HG02763 (cell line): ENCODE data around the gene MAGI3.

Source experiments
- ATAC-seq: cut with Tn5 transposase; IDR thresholded peaks from one replicate; pipeline ENCODE4 v1.9.1; 2021; ENCODE audit warnings: mild to moderate bottlenecking, moderate library complexity; ENCODE audit not compliant: unreplicated experiment

The MAGI3 gene

DNA sequence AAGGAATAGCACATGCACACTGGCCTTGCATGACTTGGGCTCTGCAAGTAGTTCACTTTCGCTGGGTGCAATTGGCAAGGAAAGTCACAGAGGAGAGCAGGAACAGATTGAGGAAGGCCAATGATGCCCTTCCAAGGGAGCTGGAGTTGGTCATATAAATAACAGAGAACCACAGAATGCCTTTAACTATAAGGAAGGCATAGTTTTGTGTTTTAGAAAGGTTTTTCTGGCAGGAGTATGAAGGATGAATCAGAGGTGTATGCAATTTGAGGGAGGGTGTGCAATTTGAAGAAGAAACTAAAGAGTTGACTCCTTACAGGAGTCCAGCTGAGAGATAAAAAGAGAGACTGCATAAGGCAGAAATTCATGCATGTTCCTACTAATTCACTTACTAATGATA is 256.8 kb downstream of the MAGI3 start:
- no peak for ATAC-seq

DNA sequence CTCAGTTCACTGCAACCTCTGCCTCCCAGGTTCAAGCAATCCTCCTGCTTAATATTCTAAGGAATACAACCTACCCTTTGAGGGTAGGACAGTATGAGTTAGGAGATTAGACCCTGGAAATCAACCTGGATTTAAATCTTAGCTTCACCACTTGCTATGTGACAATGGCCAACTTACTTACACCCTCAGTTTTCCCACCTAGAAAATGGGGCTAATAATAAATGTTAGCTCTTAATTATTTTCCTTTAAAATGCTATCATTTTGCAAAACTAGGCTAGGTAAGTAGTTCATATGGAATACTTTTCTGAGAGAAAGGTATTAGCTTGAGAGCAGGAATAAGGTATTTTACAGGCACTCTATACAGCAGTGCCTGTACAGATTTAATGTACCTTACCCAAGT is 258.2 kb downstream of the MAGI3 start:
- ATAC-seq: no peak

DNA sequence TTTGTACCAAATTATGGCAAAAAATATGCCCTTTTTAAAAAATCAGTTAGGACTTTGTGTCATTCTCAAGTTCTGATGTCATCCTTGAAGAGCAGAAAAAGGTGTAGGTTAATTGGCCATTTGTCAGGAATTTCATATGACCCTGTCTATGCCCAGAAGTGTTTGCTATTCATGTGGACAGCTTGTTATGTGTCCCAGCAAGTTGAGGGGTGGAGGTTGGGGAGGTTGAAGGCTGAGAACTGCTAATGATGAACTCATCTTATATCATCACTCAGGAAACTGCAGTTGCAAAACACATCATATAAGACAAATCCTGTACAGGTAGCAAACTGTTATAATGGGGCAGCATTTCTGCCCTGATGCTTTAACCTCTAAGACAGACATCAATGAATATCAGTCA is 262.5 kb downstream of the MAGI3 start:
- ATAC-seq: no peak

DNA sequence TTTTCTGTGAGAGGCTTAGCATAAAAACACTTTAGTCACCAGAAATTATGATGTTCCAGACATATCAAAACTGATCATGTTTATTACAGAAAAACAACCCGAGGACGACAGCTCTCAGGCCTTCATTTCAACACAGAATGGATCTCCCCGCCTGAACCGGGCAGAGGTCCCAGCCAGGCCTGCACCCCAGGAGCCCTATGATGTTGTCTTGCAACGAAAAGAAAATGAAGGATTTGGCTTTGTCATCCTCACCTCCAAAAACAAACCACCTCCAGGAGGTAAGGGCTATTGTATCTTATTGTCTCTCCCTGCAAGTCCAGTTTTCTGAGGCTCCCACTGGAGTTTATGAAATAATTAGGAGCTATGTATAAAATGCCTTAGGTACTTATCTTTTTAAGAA is 263.4 kb downstream of the MAGI3 start:
- no peak for ATAC-seq

DNA sequence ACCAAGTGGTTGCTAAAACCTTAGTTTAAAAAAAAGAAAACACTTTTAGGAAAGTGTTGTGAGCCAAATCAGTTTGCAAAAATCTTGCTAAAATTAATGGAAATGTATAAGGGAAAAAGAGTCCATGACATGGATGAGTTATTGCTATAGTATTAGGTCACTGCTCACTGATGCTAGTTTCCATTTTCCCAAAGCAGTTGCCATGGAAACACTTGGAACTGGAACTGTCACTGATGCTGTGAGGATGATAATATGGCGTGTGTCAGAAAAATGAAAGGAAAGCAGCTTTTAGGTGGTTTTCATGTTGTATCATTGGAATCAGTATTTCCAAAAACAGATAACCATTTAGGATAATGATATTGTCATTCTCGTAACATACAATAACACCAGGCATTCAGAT is 264.6 kb downstream of the MAGI3 start:
- ATAC-seq: no peak

DNA sequence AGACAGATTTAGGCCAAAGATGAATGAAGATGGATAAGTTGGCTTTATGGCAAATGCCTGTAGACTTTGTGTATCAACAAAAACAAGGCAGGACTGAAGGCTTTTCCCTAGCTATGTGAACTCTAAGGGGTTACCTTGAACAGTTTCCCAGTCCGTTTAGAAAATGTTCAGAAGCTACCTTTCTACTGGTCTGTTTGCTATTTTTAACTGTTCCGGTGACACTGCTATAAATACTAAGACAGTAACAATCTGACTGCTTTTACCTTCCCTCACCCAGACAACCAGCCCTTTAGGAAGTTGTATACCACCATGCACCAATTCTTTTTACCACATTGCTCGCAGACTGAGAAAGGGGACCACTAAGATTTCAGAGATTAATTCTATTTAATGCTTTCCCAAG is 266.8 kb downstream of the MAGI3 start:
- ATAC-seq: no peak

DNA sequence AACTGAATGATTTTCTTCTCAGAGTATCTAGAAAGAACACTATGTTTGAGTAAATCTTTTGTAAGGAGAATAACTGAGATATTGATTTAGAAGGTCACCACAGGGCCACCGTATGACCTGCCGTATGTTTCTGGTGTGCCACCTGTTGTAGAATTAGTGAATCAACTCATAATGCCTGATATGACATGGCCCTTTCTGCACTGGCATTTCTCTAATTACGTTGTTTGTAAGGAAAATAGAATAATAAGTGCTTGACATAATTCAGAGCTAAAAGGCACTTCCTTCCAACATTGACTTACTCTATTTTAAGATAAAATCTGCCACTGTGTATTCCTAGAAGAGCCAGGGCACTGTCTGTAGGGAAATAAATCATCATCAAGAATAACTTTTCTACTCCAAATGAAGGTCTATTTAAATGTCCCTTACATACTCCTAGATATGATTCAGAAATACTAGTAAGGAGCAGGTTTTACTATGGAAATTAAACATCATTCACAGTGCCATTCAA is 267.3 kb downstream of the MAGI3 start:
- no peak for ATAC-seq

DNA sequence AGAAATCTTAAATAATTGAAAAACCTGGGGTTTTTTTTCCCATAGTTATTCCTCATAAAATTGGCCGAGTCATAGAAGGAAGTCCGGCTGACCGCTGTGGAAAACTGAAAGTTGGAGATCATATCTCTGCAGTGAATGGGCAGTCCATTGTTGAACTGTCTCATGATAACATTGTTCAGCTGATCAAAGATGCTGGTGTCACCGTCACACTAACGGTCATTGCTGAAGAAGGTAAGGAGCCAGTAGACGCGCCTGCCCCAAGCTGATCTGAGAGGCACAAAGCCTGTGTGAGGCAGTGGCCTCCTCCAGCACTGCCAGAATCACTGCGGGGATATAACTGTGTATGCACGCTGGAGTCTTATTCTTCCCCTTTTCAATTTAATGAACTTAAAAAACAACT is 268.7 kb downstream of the MAGI3 start:
- no peak for ATAC-seq

DNA sequence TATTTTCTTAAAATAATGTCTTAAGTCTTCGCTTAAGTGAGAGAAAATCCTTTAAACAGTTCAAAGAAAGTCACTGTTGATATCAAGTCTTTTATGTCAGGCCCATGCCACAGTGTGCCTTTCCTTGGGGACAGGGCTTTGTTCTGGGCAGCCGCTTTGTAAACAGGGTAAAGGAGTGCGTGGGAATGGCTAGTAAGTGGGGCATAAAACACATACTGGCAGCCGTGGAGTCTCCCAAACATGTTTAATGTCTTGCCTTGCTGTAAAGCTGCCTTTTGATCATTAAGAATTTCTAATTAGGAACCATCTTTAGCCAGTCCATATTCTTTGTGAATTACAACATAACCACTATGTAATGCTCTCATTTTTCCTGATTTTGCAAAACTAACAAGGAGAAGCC is 269.2 kb downstream of the MAGI3 start:
- ATAC-seq: no peak

DNA sequence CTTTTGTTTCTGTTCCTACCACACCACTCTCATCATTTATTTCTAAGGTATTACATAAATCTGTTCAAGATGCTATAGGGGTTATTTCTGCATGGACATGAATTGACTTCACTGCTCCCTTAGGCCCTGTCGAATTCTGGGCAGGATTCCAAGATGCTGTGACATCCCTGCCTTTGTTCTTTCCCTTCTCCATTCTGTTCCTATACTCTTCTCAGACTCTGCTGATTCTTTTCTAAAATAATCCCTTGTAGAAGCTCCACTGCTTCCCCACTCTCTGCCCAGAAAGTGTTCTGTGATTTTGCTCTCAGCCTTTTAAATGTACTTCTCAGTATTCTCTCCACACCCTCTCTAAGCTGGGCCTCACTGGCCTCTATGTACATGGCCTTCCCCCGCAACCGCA is 269.8 kb downstream of the MAGI3 start:
- no peak for ATAC-seq

DNA sequence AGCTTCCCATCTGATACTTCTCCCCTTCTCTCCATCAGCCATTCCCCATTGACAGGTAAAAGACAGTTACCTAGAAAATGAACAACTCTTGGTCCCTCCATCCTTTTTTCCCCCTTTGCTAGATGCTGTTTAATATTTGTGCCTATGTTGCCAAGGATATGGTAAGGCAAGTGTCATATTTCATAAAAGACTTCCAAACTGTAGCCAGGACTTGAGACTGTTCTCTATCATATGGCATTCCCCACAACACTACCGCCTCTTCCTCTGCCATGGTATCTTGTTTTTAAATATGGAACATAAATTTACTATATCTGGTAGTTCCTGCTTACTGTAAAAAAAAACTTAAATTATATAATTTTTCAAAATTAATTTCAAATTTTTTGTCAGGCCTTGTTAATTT is 271.8 kb downstream of the MAGI3 start:
- ATAC-seq: no peak

DNA sequence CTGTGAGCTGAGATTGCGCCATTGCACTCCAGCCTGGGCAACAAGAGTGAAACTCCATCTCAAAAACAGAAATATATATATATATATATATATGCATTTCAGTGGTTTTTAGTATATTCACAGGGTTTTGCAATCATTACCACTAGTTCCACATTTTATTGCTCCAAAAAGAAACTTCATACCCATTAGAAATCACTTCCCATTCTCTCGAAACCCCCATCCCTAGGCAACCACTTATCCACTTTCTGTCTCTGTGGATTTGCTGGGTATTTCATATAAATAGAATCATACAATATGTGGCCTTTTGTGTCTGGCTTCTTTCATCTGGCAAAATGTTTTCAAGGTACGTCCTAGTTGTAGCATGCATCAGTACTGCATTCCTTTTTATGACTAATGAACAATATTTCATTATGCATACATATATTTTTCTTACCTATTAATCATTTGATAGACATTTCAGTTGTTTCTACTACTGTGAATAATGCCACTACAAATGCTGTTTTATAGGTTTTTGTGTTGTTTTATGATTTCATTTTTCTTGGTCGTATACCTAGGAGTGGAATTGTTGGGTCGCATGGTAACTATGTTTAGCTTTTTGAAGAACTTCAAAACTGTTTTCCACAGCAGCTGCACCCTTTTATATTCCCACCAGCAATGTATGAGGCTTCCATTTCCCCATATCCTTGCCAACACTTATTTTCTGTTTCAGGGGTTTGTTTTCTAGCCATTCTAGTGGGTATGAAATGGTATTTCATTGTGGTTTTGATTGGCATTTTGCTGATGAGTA is 273.0 kb downstream of the MAGI3 start:
- no peak for ATAC-seq

DNA sequence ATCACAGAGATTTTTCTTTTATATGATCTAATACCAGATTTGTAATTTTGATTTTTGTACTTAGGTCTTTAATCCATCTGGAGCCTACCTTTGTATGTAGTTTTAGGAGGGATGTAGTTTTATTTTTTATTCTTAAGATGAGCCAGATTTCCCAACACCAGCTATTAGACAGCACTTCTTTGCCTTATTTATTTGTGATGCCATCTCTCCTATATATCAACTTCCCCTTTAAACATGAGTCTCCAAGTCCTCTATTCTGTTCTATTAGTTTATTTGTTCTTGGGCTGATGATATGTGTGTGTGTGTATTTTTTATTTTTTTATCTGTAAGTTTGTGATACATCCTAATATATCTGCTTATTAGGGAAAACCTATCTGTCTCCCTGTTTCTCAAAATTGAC is 274.8 kb downstream of the MAGI3 start:
- ATAC-seq: no peak

DNA sequence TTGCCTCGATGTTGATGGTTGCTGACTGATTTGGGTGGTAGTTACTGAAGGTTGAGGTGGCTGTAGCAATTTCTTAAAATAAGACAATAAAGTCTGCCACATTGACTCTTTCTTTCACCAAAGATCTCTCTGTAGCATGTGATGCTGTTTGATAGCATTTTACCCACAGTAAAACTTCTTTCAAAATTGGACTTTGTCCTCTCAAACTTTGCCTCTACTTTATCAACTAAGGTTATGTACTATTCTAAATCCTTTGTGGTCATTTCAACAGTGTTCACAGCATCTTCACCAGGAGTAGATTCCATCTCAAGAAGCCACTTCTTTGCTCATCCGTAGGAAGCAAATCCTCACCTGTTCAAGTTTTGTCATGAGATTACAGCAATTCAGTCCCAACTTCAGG is 275.8 kb downstream of the MAGI3 start:
- no peak for ATAC-seq

DNA sequence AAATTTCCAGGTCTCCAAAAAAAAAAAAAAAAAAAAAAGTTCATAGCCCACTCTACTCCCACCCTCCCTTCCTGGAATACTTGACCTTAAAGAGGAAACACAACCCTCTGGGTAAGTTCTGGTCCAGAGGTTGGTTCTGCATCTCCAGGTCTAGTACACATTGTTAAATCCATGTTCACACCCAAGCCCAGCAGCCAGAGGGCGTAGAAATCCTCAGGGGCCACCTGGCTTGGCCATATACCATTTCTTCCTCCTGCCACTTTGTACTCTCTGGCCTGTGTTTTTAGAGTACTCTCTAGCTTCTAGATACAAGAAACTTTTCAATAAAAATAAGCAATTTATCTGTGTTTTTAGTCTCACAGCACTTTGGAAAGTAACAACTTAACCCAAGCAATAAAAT is 279.7 kb downstream of the MAGI3 start:
- ATAC-seq: no peak

DNA sequence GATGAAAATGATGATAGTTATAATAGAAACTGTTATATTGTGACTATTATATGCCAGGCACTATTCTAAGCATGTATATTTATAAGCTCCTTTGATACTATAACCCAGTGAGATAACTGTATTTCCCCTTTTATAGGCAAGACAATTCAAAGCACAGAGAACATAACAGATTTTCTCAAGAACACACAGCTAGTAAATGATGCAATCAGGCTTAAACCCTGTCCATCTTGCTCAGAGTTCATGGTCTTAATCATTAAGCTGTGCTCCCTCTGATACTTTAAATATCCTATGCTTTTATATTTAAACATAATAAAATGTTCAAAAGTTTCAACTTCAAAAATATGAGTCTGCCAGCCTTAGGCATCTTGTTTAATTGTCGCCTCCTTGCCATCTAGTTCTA is 280.3 kb downstream of the MAGI3 start:
- ATAC-seq: no peak

DNA sequence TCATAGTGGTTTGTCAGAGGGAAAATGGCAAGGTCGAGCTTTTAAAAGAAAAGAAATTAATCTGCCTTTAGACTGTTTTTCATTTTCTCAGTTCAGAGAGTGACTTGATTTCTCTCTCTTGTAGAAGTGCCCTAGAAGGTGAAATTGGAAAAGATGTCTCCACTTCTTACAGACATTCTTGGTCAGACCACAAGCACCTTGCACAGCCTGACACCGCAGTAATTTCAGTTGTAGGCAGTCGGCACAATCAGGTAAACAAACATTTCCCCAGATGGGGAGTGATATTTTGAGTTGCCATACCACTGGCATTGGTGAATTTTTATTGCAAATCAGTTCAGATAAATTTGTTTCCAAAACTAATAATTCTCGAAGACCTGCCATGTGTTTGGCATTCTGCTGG is 282.2 kb downstream of the MAGI3 start:
- no peak for ATAC-seq

DNA sequence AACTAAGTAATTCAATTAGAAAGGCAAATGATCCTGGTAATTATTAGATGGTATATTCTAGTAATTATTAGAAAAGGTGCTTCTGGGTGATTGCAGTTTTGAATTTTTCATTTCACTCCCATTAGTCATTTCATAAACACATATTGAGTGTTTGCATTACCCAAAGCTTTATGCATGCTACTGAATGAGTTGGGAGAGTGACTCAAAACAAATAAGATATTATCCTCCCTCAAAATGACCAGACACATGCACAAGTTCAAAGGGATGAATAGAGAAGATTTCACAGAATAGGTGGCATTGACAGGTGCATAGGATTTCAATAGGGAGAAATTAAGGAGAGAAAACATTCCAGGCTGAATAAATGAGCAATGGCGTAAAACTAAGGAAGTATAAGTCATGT is 284.3 kb downstream of the MAGI3 start:
- ATAC-seq: no peak

DNA sequence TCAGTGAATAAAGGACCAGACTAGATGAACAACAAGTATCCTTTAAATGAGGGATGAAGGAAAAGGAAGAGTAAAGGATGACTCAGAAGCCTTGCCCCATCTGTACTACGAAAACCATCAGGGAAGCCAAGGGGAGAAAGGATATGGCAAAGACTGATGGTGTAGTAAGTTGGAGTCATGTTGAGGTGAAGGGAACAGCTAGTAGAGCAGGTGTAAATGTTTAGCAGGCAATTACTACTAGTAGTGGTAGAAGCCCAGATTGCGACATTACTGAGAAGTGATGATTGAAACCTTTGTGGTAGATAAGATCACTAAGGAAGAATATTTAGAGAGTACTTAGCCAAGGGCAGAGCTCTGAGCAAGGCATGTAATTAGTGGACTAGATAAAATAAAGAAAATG is 285.0 kb downstream of the MAGI3 start:
- ATAC-seq: no peak

DNA sequence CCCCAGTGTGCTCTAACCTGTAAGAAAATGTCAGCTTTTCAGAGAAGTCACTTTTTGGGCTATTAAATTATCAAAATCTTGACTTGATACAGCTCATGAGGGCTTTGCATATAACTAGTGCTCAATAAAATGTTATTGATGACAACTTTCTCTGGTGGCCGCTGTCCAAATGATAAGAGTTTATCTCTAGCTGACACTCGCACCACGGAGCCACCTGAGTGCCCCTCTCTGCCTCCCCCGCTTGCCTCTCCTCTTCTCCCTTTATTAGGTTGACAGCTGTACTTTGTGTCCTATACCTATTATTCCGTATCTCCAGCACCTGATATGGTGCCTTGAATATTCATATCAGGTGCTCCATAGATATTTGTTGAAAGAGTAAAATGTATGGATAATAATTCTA is 286.2 kb downstream of the MAGI3 start:
- ATAC-seq: no peak

DNA sequence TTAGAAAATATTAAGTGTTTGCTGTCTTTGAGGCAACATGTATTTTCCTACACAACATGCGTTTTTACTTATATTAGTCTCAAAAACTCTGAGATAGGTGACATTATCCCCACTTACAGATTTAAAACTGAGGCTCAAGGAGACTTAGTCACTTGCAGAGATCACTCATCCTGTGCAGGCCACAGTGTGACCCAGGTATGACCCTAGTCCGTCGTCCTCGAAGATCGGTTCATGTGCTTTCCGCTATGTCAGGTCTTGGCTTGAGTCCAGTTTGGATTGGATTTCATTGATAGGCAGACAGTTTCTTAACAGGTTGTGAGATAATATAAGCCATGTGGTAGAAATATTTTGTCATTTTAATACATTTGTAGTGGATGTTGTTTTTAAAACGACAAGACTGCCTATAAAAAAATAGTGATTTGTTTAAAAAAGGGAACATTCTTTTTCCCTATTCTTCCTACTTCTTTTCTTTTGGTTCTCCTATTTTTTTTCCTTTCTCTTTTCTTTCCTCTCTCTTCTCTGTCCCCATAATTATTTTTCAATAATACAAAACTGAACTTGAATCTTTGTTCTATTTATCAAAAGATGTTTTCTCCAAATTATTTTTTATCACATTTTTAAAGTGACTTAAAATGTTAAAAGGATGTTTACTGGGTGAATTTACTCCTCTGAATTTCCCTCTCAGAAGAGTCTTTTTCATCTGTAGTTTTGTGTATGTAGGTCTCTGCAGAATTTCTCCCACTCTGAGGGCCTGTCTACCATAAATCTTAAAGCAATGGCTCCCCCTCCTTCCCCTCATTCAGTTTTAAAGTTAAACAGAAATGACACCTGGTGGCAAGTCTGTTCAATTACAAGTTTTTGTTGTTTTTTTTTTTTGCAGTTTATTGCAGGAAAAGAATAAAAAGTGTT is 287.2 kb downstream of the MAGI3 start:
- no peak for ATAC-seq

DNA sequence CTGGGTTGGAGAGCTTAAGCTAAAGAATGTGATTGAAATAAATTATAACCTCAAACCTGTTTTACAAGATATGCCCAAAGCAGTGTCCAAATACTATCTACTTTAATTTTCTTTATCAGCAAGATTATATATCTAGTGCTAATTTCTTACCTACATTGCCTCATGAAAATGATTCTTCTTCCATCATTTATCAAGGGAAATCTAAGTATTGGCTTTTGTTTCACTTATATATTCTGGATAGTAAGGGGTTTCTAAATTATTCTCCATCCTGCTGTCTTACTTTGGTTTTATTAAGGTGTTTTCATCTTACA is 287.8 kb downstream of the MAGI3 start:
- no peak for ATAC-seq
